Right cardiac atrium (tissue), 5 donors: ENCODE measurements around the gene ISOC2. TPM values are rescaled to one million over a fixed set of nuclear protein-coding genes. Genes with fewer than 3 reads are reported as not detected.
A peak's percentile ranks its signal among the peaks of the same experiment; 100 is the strongest.
"Not testable (repeated sequence)": the region's sequence is repeated elsewhere in the genome, so short reads cannot be mapped to it uniquely, and the experiment has no call there.

Source experiments
- ATAC-seq, 2 donors: fragments of 200-7000 bp; cut with Tn5 transposase; one replicate each; pipeline versions ENCODE4 v1.8.0 to v1.9.1; 2020; ENCODE audit warnings: moderate library complexity in 2 of 2, mild to moderate bottlenecking in 1 of 2
- DNase-seq, 3 donors: peaks; one replicate each; pipeline ENCODE4 v3.0.0-alpha.2; 2020
- H3K27ac ChIP-seq: one replicate; pipeline ENCODE4 v1.5.1; 2013; ENCODE audit warnings: mild to moderate bottlenecking, low read length, control low read depth, moderate library complexity
- H3K27me3 ChIP-seq: one replicate; pipeline ENCODE4 v1.6.1; 2013; ENCODE audit not compliant: control insufficient read depth, insufficient read depth
- H3K4me1 ChIP-seq: one replicate; pipeline ENCODE4 v1.6.1; 2013; ENCODE audit warnings: low read length; ENCODE audit not compliant: control insufficient read depth, insufficient read depth
- H3K4me3 ChIP-seq: one replicate; pipeline ENCODE4 v1.5.1; 2013; ENCODE audit warnings: low read length, control low read depth
- H3K9me3 ChIP-seq: one replicate; pipeline ENCODE4 v1.6.1; 2013; ENCODE audit warnings: low read length; ENCODE audit not compliant: control insufficient read depth
- WGBS: extraction: QIAGEN DNeasy Blood & Tissue Kit; methylation state at CpG from one replicate; pipeline ENCODE4 v1.1.7; 2013; 5-methylcytosine and 5-hydroxymethylcytosine counted together
- intact Hi-C, 4 donors: fragments of 100-400 bp; cut with DNase I; formaldehyde crosslinking; loops; one replicate each; pipeline versions ENCODE4 v1.11.0 to v1.14.0; 2022 to 2023
- polyA plus RNA-seq: library from polyadenylated mRNA; stranded (reverse); fragments of 200-250 nt; gene quantifications from one replicate; pipeline ENCODE4 v1.2.3, GENCODE V29; 2013
- total RNA-seq, 4 donors: library from RNA; stranded (reverse); fragmentation: NEBNext Ultra II Directional; extraction: Animal tissue kit (Norgen Biotek cat#: 25700); gene quantifications; one replicate each; pipeline ENCODE4 v1.2.1, GENCODE V29; 2021
- donor health status: healthy with polysubstance abuse.
- donor health status: DM: no; HTN: yes; CAD: no.
- donor health status: DM: no; HTN: no; CAD: no.
- donor health status: DM: no; HTN: yes; CAD: no; lungs with severe emphysema.
- donor health status: DM: yes; HTN: yes; CAD: no.

The ISOC2 gene
- total and polyA plus RNA-seq, 5 donors = 49.6 to 111 (median 62.5) TPM

DNA sequence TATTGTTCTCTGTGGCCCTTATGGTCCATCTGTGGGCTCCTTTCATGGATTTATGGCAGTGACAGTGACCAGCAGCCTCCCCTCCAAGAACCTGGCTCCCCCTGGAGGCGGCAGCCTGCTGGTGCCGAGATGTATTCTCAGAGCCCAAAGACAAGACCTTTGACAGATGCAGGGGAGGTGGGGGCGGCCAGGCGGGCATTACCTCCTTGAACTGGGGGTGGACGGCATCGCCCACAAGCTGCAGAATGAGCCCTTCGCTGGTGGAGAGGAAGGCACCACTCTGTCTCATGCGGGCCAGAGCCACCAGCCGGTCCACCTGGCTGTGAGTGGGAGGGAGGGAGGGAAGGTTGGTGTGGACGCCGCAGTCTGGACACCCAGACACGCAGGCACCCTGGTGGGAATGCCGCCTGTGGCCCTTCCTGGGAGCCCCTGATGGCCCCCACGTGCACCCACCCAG is 6.6 kb downstream of the ISOC2 start:
- H3K27ac ChIP-seq = no peak overlapping the region
- no peaks in the 10 kb centered on the region for H3K4me1 ChIP-seq
- no peaks in the 10 kb centered on the region for H3K27me3 ChIP-seq
- intact Hi-C loops = no loop called here
- H3K4me3 ChIP-seq = no peak overlapping the region
- WGBS = 76% methylated on average over 14 of the region's 14 CpGs
- ATAC-seq (no peak), DNase-seq (peak in 2 of 3 donors; percentile 64 to 80)
- no peaks in the 10 kb centered on the region for H3K9me3 ChIP-seq

DNA sequence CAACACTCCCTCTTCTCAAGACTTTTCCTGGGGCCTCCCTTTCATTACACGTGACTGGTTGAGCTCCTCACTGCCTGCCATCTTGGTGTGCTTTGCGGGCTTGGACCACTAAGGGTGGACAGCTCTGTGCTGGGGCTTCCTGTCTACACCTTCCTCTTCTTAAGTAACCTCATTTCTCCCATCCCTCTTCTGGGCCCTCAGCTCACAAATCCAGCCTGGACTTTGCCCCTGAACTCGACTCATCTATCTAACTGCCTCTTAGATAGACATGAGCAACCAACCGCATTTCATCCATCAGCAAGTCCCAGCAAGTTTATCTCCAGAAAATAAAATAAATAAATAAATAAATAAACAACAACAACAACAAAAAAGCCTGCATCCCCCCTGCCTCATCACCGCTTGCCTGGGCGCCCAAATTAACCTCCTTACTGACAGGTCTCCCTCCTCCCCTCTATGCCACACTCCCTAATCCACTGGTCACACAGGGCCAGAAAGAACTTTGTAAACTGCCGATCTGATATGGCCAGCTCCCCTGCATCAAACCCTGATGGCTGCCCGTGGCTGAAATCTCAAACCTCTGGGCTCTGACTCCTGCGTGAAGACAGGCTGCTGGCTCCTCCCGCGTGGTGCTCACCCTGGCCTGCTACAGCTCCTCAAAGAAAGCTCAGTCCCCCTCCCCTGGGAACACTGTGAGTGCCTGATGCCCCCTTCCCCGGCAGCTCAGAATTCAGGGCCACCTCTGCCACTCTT is 7.8 kb downstream of the ISOC2 start:
- Histone ChIP-seq H3K9me3 (no peaks in the 10 kb centered on the region), H3K27me3 (no peaks in the 10 kb centered on the region), H3K4me3 (no peak overlapping the region), H3K27ac (no peak overlapping the region), H3K4me1 (no peaks in the 10 kb centered on the region)
- WGBS = 91% methylated on average over 12 of the region's 12 CpGs
- no peak for ATAC-seq
- DNase-seq = no peak
- intact Hi-C loops = no loop called here

DNA sequence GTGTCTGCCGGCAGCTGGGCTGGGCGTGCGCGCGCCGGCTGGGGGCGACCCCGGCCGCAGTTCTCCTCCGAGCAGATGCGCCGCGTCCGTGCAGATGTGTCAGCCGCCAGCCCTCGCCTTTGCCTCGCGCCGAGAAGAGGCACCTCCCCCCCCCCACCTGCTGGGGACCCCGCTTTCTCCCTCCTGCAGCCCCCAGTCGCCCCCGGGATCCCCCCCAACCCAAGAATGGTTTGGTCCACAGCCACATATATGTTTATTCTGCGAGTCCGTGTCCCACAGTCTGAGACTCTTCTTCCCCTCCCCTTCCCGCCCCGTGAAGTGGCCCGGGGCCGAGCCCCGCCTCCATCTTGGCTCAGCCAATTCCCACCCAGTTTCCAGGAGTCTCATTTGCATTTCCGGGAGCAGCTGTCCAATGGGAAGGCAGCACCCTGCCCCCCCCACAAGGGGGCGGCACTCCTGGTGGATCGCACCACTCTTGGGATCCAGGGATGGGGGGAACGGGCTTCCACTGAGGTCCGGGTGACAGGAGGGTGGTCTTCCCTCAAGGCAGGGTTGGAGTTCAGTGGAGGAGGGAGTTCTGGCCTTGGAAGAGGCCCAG is 8.6 kb downstream of the ISOC2 start:
- H3K9me3 ChIP-seq = no peaks in the 10 kb centered on the region
- H3K27me3 ChIP-seq = no peaks in the 10 kb centered on the region
- no peak overlapping the region for H3K27ac ChIP-seq
- H3K4me3 ChIP-seq = no peak overlapping the region
- intact Hi-C loops = no loop called here
- ATAC-seq (peak; percentile 80 to 82), DNase-seq (peak; percentile 84 to 93 (median 88))
- H3K4me1 ChIP-seq = no peaks in the 10 kb centered on the region
- 13% methylated on average over 34 of the region's 34 CpGs for WGBS

DNA sequence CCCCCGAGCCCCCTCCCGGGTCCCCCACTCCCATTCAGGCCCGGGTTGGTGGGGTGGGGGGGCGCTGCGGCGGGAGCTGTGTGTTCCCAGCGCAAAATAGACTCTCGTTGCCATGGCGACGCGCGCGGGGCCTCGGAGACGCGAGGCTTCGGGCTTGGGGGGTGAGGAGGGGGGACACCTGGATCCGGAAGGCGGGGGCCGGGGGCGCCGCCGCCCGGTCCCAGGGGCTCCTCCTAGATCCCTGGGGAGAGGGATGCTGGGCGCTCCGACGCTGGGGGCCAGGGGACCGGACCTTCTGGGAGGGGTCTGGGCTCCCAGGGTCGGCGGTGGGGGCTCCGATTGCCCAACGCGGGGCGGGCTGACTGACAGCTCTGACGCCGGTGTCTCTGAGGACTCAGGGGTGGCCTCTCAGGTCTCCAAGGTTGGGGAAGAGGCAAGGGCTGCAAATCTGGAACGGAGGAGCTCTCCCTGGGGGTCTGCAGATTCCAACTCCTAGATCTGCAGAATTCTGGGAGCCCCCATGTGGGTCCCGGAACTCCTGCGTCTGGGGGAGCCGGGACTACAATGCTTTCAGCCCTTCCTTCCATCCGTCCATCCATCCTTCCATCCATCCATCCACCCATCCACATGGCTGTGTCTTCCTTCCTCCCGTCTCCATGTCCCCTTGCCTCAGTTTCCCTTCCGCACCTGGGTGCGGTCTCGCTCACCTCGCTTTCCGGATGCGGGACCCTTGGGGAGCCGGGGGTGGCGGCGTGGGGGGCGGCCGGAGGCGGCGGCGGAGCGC is 9.3 kb downstream of the ISOC2 start:
- Histone ChIP-seq H3K4me3 (no peak overlapping the region), H3K9me3 (no peaks in the 10 kb centered on the region), H3K27ac (no peak overlapping the region), H3K27me3 (no peaks in the 10 kb centered on the region), H3K4me1 (no peaks in the 10 kb centered on the region)
- DNase-seq (peak in 2 of 3 donors; percentile 64 to 73), ATAC-seq (no peak)
- intact Hi-C loops = no loop called here
- 2% methylated on average over 57 of the region's 57 CpGs for WGBS

DNA sequence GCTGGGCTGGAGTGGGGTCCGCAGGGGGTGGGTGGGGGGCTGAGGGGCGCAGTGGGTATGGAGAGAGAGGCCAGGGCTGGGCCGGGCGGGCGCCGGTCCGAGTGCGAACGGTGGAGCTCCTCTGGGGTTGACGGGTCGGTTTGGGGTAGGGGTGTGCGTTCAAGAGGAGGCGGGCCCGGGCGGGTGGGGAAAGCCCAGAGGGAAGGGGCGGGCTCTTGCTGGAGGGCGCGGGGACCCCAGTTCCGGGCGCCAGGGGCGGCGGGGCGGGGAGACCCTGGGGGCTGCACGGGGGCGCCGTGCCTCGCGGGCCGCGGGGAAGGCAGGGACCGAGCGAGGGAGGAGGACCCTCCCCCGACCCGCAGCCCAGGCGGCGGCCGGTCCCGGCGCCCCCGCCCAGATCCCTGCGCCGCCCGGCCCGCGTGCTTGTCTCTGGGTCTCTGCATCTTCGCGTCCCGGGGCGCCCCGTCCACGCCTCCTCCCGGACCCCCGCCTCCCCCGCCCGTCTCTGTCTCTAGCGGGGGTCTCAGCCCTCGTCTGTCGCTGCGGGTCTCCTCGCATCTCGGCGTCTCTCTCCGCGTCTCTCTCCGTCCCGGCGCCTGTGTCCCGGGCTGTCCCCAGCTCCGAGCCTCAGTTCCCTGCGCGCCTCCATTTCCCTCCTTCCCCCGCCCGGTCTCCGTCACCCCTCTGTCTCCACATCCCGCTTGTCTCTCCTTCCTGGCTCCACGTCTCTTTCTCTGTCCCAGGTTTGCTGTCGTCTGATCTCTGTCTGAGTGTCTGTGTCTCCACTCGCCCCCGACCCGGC is 10.1 kb downstream of the ISOC2 start:
- 1% methylated on average over 80 of the region's 80 CpGs for WGBS
- DNase-seq = peak in 1 of 3 donors; percentile 61
- H3K4me3 ChIP-seq = no peak overlapping the region
- no peaks in the 10 kb centered on the region for H3K9me3 ChIP-seq
- intact Hi-C loops = no loop called here
- no peaks in the 10 kb centered on the region for H3K4me1 ChIP-seq
- no peaks in the 10 kb centered on the region for H3K27me3 ChIP-seq
- no peak overlapping the region for H3K27ac ChIP-seq
- no peak for ATAC-seq

DNA sequence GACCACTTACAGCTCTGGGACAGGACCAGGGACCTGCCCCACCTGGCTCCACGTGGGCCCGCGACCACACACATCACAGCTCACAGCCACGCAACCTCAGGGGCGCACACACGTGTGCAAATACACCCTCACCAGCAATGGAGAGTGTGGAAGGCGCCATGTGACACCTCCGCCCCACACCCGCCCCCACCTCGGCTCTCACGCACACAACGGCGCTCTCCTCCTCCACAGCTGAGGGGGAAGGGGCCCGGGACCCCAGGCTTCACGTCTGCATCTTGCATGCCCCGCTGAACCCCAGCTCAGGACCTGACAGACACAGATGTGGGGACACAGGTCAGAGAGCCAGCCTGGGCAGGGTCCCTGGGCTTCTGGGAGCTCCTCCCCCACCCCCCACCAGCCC is 12.0 kb downstream of the ISOC2 start:
- 34% methylated on average over 16 of the region's 16 CpGs for WGBS
- intact Hi-C loops = no loop called here
- Histone ChIP-seq H3K9me3 (no peaks in the 10 kb centered on the region), H3K4me1 (no peaks in the 10 kb centered on the region), H3K27me3 (no peaks in the 10 kb centered on the region), H3K4me3 (no peak overlapping the region), H3K27ac (no peak overlapping the region)
- DNase-seq (peak in 1 of 3 donors; percentile 33), ATAC-seq (no peak)

DNA sequence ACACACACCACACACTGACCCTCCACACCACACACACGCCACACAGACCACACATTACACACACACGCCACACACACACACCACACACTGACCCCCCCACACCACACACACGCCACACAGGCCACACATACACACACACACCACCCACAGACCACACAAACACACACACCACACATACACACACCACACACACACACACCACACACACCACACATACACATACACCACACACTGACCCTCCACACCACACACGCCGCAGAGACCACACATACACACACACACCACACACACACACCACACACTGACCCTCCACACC is 13.3 kb downstream of the ISOC2 start:
- intact Hi-C loops, ATAC-seq, H3K27me3 ChIP-seq, H3K27ac ChIP-seq, DNase-seq, H3K9me3 ChIP-seq, H3K4me3 ChIP-seq, H3K4me1 ChIP-seq: not testable (repeated sequence)
- 89% methylated on average over 5 of the region's 5 CpGs for WGBS

DNA sequence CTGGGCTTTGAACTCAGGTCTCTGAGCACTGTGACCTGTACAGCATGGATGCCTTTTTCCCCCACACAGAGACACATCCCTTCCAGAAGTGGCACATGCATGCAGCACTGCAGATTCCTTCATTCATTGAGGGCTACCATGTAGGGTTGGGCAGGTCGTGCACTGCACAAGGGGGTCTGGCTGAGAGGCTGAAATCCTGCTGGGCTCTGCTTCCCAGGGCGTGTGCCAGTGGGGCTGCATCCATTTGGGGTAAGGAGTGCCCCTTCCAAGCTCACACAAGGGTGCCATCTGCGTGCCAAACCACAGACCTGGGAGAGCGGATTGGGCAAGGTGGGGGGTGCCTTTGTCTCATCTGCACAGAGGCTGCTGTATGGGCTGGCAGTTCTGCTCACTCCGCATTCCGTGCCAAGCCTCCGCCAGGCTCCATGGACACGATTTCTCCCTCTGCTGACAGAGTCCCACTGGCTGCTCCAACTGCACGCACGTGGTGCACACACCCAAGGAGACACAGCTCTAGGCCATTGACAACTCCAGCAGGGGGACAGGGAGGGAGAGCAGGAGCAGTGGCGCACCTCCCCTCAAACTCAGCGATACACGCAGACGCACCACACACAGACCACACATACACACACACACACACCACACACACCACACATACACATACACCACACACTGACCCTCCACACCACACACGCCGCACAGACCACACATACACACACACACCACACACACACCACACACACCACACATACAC is 13.8 kb downstream of the ISOC2 start:
- no peaks in the 10 kb centered on the region for H3K4me1 ChIP-seq
- H3K4me3 ChIP-seq = no peak overlapping the region
- 30% methylated on average over 16 of the region's 16 CpGs for WGBS
- no peaks in the 10 kb centered on the region for H3K9me3 ChIP-seq
- DNase-seq (peak in 2 of 3 donors; percentile 49 to 51), ATAC-seq (peak; percentile 23 to 28)
- H3K27me3 ChIP-seq = no peaks in the 10 kb centered on the region
- H3K27ac ChIP-seq = no peak overlapping the region
- intact Hi-C loops = no loop called here

DNA sequence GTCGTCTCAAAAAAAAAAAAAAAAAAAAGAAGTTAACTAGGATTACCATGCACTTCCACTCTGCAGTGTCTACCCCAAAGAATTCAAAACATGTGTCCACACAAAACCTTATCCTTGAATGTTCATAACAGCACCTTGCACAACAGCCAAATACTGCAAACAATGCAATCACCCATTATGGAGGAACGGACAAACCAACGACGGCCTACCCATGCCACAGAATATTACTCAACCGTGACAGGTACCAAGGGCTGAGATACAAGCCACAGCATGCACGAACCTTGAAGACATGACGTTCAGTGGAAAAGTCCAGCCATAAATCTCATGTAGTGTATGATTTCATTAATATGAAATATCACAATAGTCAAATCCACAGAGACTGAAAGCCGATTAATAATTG is 15.4 kb downstream of the ISOC2 start:
- H3K9me3 ChIP-seq = no peaks in the 10 kb centered on the region
- intact Hi-C loops = no loop called here
- DNase-seq (no peak), ATAC-seq (no peak)
- WGBS = 77% methylated on average over 8 of the region's 8 CpGs
- no peaks in the 10 kb centered on the region for H3K27me3 ChIP-seq
- H3K27ac ChIP-seq = no peak overlapping the region
- no peaks in the 10 kb centered on the region for H3K4me1 ChIP-seq
- no peak overlapping the region for H3K4me3 ChIP-seq

DNA sequence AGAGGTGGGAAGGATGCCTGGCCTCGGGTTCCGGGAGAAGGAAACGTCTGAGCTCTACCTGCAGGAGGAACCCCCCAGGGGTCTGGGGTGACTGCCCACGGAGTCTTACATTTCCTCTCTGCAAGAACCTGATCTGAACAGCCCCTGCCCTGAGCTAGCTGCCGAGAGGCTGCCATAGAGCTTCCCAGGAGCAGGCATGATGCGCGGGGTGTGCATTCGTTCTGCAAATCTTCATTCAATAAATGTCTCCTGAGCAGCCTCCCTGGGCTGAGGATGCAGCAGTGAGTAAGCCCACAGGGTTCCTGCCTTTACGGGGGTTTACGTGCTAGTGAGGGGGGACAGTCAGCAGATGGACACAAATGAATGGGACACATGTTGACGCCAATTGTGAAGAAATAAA is 16.8 kb downstream of the ISOC2 start:
- no peak overlapping the region for H3K4me3 ChIP-seq
- no peak for DNase-seq
- H3K27ac ChIP-seq = no peak overlapping the region
- intact Hi-C loops = no loop called here
- no peak for ATAC-seq
- no peaks in the 10 kb centered on the region for H3K4me1 ChIP-seq
- WGBS = 40% methylated on average over 11 of the region's 11 CpGs
- no peaks in the 10 kb centered on the region for H3K27me3 ChIP-seq
- H3K9me3 ChIP-seq = no peaks in the 10 kb centered on the region
